HG02943 (cell line): ENCODE measurements around the gene SPAG6.

Source experiments
- ATAC-seq: cut with Tn5 transposase; IDR thresholded peaks from one replicate; pipeline ENCODE4 v1.9.1; 2021; ENCODE audit warnings: mild to moderate bottlenecking, low read depth, moderate library complexity; ENCODE audit not compliant: unreplicated experiment

SPAG6 gene

GRCh38 chr10:22455068-22455857 is 110.0 kb downstream of the SPAG6 start:
- ATAC-seq = no peak

GRCh38 chr10:22456486-22456885 is 111.2 kb downstream of the SPAG6 start:
- no peak for ATAC-seq

GRCh38 chr10:22458272-22459038 is 113.2 kb downstream of the SPAG6 start:
- no peak for ATAC-seq

- no peak for ATAC-seq
Measured at GRCh38 chr10:22459496-22459895, 114.2 kb downstream of the SPAG6 start.

- no peak for ATAC-seq
Measured at GRCh38 chr10:22460101-22460500, 114.8 kb downstream of the SPAG6 start.

DNA sequence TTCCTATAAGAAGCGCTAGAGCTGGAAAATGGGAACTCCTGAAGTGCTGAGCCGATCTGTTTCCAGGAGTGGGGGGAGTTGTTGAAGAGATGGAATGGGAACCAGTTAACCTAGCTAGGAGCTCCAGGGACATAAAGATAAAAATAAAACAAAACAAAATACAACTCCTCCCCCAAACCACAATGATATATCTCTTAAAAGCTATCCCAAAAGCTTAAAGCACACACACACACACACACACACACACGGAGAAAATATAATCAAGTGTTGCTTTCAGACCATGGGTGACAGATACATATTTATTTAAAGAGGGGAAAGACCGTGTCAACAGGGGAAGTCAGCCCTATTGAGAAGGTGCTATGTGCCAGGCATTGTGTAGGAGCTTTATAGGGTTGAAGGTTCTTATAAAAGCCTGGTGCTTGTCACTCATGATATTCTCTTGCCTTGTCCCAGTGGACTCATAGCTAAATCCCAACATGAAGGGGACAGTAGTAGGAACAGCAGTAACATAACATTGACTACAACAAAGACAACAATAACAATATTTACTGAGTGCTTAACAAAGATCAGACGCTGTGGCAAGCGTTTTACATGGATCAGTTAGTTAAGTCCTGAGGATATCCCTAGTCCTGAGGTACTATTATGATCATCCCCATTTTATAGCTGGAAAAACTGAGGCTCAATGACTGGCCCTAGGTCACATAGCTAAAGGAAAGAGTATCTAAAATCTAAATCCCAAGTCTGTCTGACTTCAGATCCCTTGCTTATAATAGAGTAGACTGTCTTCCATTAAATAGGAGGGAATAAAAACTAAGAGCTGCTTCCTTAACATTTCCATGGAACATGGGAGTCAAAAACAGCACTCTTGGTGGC is 115.5 kb downstream of the SPAG6 start:
- no peak for ATAC-seq

DNA sequence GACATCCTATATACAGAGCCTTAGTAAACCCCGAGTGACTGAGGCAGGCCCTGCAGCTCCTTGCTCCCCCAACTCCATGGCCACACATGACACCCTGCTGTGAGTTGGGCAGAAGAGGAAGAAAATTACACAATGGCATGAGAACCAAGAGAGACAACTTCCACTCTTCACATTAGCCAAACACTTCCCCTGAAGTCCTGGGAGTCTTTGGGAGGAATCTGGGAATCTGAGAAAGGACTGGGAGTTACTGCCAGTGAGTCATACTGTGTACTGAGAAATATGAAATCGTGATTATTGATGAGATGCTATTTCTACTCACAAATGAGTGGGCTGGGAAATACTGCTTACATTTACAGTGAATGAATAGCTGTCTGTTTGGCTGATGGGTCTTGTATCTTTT is 116.6 kb downstream of the SPAG6 start:
- ATAC-seq = no peak

GRCh38 chr10:22463255-22463654 is 118.0 kb downstream of the SPAG6 start:
- ATAC-seq = no peak

GRCh38 chr10:22464966-22465629 is 119.8 kb downstream of the SPAG6 start:
- no peak for ATAC-seq

DNA sequence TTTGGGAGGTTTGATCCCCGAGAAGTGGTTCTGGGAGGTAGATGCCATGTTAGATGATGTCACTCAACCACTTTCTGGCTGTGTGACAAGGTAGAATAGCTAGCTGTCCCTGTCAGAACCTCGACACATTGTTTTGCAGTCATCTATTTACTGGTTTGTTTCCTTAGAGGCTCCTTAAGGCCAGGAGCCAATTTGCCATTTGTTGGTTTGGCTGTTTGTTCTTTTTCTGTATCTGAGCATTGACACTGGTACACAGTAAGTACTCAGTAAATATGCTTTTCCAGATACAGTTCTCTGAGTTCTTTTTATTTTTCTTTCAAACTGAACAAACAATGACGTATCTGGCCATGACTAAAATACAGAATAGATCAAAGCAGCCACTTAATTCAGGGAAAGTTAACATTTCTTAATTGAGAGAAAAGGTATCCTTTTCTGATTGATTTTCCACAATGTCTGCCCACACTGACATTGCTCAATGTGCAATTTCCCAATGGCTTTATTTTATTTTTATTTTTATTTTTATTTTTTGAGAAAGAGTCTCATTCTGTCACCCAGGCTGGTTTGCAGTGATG is 121.6 kb downstream of the SPAG6 start:
- ATAC-seq = no peak
